ENCODE results near the gene SRSF11.

SRSF11 gene

DNA sequence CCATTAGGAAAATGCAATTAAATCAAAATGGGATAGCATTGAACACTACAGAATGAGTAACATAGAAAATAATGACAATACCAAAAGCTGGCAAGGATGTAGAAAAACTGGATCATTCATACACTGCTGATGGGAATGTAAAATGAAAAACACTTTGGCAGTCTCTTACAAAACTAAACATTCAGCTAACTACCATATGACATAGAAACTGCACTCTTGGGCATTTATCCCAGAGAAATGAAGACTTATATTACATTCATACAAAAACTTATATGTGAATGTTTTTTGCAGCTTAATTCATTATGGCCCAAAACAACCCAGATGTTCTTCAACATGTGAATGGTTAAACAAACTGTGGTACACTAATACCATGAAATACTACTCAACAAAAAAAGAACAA lies 67.0 kb downstream of the SRSF11 start:
- intact Hi-C loops (cut with DNase I): no loop called here
- DNase-seq: no peak

- DNase-seq: no peak
- intact Hi-C loops (cut with DNase I): no loop called here
Observed at GRCh38 chr1:70290218-70290617, 69.0 kb downstream of the SRSF11 start.

DNA sequence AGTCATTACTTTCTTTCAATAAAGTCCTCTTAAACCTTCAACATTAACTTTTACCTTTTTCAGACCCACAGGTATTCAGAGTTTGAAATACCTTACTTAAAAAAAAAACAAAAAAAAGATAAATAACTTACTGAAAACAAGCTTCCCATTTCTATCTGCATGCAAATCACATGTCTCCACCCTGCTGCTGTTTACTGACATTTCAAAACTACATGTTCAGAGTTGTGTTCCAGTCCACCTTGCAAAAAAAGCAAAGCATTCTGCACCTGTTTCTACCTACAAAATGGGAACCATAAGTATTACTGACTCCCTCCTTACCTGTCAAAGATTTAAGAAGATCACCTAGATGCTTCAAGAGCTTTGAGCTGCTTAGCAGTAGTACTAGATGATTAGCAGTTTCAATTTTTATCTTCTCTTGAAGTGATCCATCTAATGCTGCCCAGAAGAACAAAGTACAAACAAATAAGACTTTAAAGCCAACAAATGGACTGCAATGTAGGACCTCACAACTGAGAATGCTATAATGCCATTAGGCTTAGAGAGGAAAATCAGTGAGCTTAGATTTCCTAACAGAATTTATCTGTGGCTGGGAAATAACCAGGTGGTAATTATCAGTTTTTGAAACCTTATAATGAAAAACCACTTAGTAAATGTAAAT lies 72.1 kb downstream of the SRSF11 start:
- no peak for DNase-seq
- intact Hi-C loops (cut with DNase I): no loop called here

- DNase-seq: no peak
- intact Hi-C loops (cut with DNase I): no loop called here
Observed at GRCh38 chr1:70295749-70296148, 74.6 kb downstream of the SRSF11 start.

DNA sequence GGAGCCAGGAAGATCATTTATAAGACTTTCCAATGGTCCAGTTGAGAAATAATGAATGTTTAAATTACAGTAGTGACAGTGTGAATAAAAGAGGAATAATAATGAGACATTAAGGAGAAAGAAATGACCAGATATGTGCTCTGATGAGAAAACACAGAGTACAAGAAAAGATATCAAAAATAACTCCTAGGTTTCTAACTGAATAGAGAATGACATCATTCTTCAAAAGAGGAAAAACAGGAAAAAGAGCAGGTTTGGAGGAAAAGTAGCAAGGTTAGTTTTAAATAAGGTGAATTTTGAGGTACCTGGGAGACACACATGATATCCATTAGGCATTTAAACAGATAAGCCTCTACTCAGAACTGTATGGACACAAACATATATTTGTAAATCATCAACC lies 78.3 kb downstream of the SRSF11 start:
- intact Hi-C loops (cut with DNase I): no loop called here
- no peak for DNase-seq
